GM21723 (cell line): Measurements from ENCODE around the gene CDSN.
"Not testable (repeated sequence)": the region's sequence is repeated elsewhere in the genome, so short reads cannot be mapped to it uniquely, and the experiment has no call there.

Experiments
- ATAC-seq: cut with Tn5 transposase; IDR thresholded peaks from one replicate; pipeline ENCODE4 v1.9.1; 2021; ENCODE audit warnings: mild to moderate bottlenecking, moderate library complexity; ENCODE audit not compliant: unreplicated experiment

Gene CDSN

GRCh38 chr6:31090973-31091364 lies 29.3 kb downstream of the CDSN start:
- no peak for ATAC-seq

DNA sequence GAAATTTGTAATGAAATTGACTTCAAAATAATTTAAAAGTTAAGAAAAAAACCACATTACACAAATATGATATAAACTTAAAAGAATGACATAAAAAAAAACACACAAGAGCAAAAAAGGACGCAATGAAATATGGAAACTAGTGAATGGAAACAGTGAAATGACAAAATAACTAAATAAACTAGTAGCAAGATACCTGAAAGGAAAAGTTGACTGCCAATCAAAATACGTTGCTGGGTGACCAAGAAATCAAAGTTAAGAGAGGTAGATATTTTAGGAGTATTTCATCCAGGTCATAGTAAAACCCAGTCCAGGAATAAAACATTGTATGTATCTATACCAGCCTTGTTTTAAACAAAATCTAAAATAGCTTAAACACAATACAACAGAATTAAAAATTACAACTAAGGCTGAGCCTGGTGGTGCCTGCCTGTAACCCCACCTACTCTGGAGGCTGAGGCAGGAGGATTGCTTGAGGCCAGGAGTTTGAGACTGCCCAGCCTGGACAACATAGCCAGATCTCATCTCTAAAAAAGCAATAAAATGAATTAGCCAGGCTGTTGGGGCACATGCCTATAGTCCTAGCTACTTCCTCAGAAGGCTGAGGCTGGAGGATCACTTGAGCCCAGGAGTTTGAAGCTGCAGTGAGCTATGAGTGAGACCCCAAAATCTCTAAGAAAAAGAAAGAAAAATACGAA lies 29.8 kb downstream of the CDSN start:
- ATAC-seq = no peak

- no peak for ATAC-seq
Measured at GRCh38 chr6:31087494-31088089, 32.7 kb downstream of the CDSN start.

DNA sequence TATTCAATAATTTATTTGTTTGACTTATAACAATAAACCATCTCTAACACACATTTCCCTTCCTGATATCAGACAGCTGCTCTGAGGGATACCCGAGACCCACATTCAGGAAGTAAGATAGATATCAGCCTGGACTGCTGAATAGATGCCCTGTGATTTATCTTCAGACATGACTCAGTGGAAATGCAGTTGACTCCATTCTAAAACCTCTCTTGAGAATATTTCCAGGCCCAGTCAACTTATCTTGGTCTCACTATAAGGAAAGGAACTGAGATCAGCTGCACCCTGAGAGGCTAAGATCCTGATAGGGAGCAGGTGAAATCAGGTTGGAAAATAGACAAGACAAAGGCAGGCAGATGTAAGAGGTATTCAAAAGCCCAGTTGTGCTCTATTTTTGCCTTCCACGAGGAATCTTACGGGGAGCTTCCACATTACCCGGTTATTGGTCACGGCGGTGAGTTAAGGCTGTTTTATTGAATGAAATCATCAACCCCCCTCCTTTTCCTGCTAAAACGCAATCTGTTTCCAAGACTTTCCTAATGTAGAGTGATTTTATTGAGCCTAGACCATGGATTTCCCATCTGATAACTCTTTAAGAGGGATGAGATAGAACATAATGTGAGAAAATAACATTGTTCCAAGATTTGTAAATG lies 33.3 kb downstream of the CDSN start:
- ATAC-seq = no peak

- no peak for ATAC-seq
Measured at GRCh38 chr6:31083742-31084354, 36.4 kb downstream of the CDSN start.

DNA sequence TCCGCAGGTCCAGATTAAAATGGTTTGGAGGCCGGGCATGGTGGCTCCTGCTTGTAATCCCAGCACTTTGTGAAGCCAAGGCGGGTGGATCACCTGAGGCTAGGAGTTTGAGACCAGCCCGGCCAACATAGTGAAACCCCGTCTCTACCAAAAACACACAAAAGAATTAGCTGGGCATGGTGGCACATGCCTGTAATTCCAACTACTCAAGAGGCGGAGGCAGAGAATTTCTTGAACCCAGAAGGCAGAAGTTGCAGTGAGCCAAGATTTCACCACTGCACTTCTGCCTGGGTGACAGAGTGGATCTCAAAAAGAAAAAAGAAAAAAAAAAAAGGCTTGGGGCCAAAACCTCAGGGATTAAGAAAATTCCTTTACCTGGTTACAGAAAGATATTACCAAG lies 38.4 kb downstream of the CDSN start:
- no peak for ATAC-seq

GRCh38 chr6:31079656-31080261 lies 40.5 kb downstream of the CDSN start:
- no peak for ATAC-seq

DNA sequence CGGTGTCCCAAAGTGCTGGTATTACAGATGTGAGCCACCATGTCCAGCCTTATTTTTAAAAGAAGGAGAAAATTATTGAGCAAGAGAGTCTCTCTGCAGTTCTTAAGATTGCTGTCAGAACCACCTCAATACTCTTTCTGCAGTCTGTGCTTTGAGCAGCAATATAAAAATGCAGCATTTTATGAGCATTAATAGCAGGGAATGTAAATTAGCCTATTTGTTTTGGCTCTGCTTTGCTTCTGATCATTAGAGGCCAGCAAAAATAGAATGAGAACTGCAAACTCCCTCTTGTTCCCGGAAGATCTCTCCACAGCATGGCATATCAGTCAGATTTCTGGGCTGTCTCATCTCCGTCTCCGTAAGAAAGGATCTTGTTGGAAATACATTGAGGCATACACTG lies 43.6 kb downstream of the CDSN start:
- ATAC-seq = no peak

GRCh38 chr6:31075528-31075927 lies 44.7 kb downstream of the CDSN start:
- no peak for ATAC-seq

- ATAC-seq = no peak
Measured at GRCh38 chr6:31074401-31074800, 45.8 kb downstream of the CDSN start.

- no peak for ATAC-seq
Measured at GRCh38 chr6:31070711-31071197, 49.5 kb downstream of the CDSN start.

DNA sequence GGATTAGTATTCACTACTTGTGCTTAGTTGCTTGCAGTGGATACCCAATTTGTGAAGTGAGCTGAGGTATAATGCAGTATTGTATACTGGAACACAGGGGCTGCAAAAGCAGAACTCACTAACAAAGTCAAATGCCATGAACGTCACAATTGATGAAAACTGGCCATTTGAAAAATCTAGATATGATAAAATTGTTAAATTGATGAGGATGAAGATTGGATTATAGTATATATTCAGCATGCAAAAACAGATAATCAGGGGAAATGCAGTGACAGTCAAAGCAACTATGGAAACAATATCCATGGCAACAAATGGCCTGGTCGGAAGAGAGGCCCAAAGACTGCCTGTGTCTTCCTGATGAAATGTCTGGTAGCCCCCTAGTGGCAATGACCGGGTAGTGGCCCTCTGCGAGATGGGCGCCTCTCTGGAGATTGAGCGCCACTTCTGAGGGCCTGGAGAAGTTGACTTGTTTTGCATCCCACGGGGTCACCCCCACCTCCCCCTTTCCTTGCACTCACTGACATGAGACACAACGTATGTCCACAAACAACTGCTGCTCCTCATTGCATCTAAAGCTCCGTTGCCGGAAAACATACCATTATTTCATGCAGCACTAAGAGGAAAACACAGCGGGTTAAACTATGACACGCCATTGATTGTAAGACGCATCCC lies 51.4 kb downstream of the CDSN start:
- peak; percentile 68 for ATAC-seq

GRCh38 chr6:31067891-31068668 lies 52.2 kb downstream of the CDSN start:
- ATAC-seq = not testable (repeated sequence)

DNA sequence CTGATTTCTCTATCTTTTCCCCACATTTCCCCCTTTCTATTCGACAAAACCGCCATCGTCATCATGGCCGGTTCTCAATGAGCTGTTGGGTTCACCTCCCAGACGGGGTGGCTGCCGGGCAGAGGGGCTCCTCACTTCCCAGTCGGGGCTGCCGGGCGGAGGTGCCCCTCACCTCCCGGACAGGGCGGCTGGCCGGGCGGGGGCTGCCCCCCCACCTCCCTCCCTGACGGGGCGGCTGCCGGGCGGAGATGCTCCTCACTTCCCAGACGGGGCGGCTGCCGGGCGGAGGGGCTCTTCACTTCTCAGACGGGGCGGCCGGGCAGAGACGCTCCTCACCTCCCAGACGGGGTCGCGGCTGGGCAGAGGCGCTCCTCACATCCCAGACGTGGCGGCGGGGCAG lies 53.2 kb downstream of the CDSN start:
- ATAC-seq = not testable (repeated sequence)

DNA sequence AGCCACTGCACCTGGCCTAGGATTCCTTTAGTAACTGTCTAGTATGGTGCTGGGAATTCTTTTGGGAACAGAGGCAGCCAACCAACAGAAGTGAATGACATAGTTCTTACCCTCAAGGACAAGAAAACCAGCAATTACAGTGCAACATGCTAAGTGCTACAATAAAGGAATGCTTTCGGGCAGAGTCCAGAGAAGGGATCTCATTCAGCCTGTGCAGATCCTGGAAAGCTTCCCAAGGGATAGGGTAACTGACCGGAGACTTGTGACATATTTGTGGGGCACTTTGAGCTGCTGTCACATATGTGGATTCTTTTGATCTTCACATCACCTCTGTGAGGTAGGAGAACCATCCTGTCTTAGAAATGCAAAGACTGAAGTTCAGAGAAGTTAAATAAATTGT lies 54.7 kb downstream of the CDSN start:
- ATAC-seq = no peak
